Tibial artery (tissue), 4 donors: ENCODE results near the gene COL4A3.

ENCODE experiments used
- DNase-seq, 2 donors: peaks; one replicate each; pipeline ENCODE4 v3.0.0-alpha.2; 2019
- H3K27ac ChIP-seq, 2 donors: fragments of 200-600 bp; sonication (generic) in 1 of 2; 1 replicate in 1 of 2; 2 replicates in 1 of 2; pipeline ENCODE4 v1.5.1; 2018 to 2019; ENCODE audit warnings: mild to moderate bottlenecking in 1 of 2
- H3K27me3 ChIP-seq, 2 donors: fragments of 200-600 bp; sonication (generic) in 1 of 2; one replicate each; pipeline versions ENCODE4 v1.5.1 to v1.6.0; 2016 to 2019
- H3K36me3 ChIP-seq, 3 donors: fragments of 200-600 bp; sonication (generic) in 2 of 3; one replicate each; pipeline ENCODE4 v1.5.1; 2016 to 2019; ENCODE audit warnings: mild to moderate bottlenecking in 2 of 3
- H3K4me1 ChIP-seq, 4 donors: fragments of 200-600 bp; sonication (generic) in 2 of 4; 1 replicate in 3 of 4; 2 replicates in 1 of 4; pipeline ENCODE4 v1.5.1; 2016 to 2019
- H3K4me3 ChIP-seq, 2 donors: fragments of 200-600 bp; sonication (generic) in 1 of 2; 1 replicate in 1 of 2; 2 replicates in 1 of 2; pipeline ENCODE4 v1.5.1; 2018 to 2019; ENCODE audit warnings: mild to moderate bottlenecking in 2 of 2
- H3K9me3 ChIP-seq, 3 donors: fragments of 200-600 bp; sonication (generic) in 1 of 3; one replicate each; pipeline ENCODE4 v1.5.1; 2016 to 2019
- CTCF ChIP-seq, 2 experiments: fragments of 200-600 bp in 1 of 2; fragments of 450-650 bp in 1 of 2; IDR thresholded peaks; one replicate each; pipeline ENCODE4 v1.5.1; 2017 to 2019; ENCODE audit warnings: antibody characterized with exemption in 2 of 2, mild to moderate bottlenecking in 1 of 2, moderate library complexity in 1 of 2
- intact Hi-C: fragments of 100-400 bp; cut with DNase I; formaldehyde crosslinking; loops from one replicate; pipeline ENCODE4 v1.15.0; 2023; ENCODE audit warnings: low total_unique reads

The COL4A3 gene

DNA sequence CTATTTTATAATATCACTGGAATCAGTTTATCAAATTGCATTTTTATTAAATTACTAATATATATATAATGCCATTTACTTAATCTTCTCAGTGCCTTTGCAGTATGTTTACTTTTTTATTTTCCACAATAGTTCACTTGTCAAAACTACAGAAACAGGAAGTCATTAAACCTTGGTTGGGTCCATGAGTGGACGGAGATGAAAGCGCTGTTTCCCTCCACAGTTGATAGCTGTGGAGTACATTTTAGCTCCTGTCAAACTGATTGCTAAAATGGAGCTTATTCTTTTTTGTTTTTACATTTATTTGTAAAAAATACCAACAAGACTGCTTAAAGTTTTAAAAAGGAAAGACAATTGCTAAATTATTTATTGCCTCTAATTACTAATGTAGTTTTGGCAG lies 179.8 kb downstream of the COL4A3 start:
- H3K27me3 ChIP-seq, result no peaks in the 10 kb centered on the region
- no peak overlapping the region for H3K27ac ChIP-seq
- H3K4me3 ChIP-seq, result no peak overlapping the region
- H3K4me1 ChIP-seq, result no peaks in the 10 kb centered on the region
- H3K9me3 ChIP-seq, result no peaks in the 10 kb centered on the region
- H3K36me3 ChIP-seq, result peaks cover 20 to 53% (median 31%) of the 10 kb centered on the region in 3 donors
- TF ChIP-seq CTCF (IDR thresholded peaks at IDR 0.05), result no peak
- DNase-seq, result no peak
- intact Hi-C loops, result no loop called here

DNA sequence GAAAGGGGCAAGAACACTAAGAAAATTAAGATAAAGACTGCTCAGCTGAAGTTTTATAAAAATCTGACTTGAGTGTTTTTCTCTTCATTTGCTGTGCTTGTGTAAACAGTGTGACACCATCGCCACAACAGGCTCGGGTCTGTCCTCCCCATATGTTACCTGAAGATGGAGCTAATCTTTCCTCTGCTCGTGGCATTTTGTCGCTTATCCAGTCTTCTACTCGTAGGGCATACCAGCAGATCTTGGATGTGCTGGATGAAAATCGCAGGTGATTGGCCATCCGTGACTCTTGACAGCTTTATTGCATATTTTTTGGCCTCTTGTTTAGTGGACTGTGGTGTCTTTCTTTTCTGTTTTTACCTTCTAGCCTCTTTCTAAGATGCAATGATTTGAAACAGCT lies 182.7 kb downstream of the COL4A3 start:
- Histone ChIP-seq H3K36me3 (peaks cover 23 to 42% (median 33%) of the 10 kb centered on the region in 3 donors), H3K4me1 (no peaks in the 10 kb centered on the region), H3K9me3 (no peaks in the 10 kb centered on the region), H3K27ac (no peak overlapping the region), H3K4me3 (no peak overlapping the region), H3K27me3 (no peaks in the 10 kb centered on the region)
- intact Hi-C loops, result no loop called here
- no peak for DNase-seq
- TF ChIP-seq CTCF (IDR thresholded peaks at IDR 0.05), result no peak

DNA sequence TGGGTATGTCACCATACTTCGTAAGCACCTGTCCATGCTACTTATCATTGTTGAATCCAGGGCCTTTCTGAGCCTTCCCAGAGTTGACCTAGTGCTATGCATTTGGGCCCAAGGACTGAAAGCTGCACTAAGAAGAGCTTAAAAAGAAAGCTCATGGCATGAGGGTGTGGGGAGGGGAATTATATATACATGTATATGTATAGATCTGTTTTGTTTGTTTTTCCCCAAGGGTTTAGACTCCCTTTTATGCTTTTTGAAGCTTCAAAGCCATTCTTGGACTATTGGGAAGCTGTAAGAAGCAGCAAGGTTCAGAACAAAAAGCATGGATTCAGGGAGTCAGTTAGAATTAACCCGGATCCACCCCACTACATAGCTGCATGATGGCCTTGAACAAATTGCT lies 183.9 kb downstream of the COL4A3 start:
- Histone ChIP-seq H3K9me3 (no peaks in the 10 kb centered on the region), H3K27me3 (no peaks in the 10 kb centered on the region), H3K4me1 (no peaks in the 10 kb centered on the region), H3K36me3 (peaks cover 12 to 33% (median 28%) of the 10 kb centered on the region in 3 donors), H3K27ac (no peak overlapping the region), H3K4me3 (no peak overlapping the region)
- intact Hi-C loops, result no loop called here
- no peak for DNase-seq
- no peak for TF ChIP-seq CTCF (IDR thresholded peaks at IDR 0.05)

GRCh38 chr2:227349989-227350612 lies 185.7 kb downstream of the COL4A3 start:
- Histone ChIP-seq H3K4me3 (no peak overlapping the region), H3K27ac (no peak overlapping the region), H3K27me3 (no peaks in the 10 kb centered on the region), H3K36me3 (peaks cover 8 to 21% (median 21%) of the 10 kb centered on the region in 3 donors), H3K4me1 (no peaks in the 10 kb centered on the region), H3K9me3 (no peaks in the 10 kb centered on the region)
- intact Hi-C loops, result no loop called here
- DNase-seq, result no peak
- TF ChIP-seq CTCF (IDR thresholded peaks at IDR 0.05), result no peak

- Histone ChIP-seq H3K27me3 (no peaks in the 10 kb centered on the region), H3K36me3 (peaks cover 20 to 35% (median 30%) of the 10 kb centered on the region in 3 donors), H3K4me3 (no peak overlapping the region), H3K4me1 (no peaks in the 10 kb centered on the region), H3K27ac (no peak overlapping the region), H3K9me3 (no peaks in the 10 kb centered on the region)
- no peak for DNase-seq
- TF ChIP-seq CTCF (IDR thresholded peaks at IDR 0.05), result no peak
- intact Hi-C loops, result no loop called here
Measured at GRCh38 chr2:227351639-227352038, 187.2 kb downstream of the COL4A3 start.

GRCh38 chr2:227360351-227360750 lies 195.9 kb downstream of the COL4A3 start:
- Histone ChIP-seq H3K27ac (no peak overlapping the region), H3K4me1 (peaks cover 0 to 11% (median 9%) of the 10 kb centered on the region in 4 donors), H3K27me3 (no peaks in the 10 kb centered on the region), H3K9me3 (no peaks in the 10 kb centered on the region), H3K36me3 (peaks cover 26 to 52% (median 49%) of the 10 kb centered on the region in 3 donors), H3K4me3 (no peak overlapping the region)
- intact Hi-C loops, result no loop called here
- TF ChIP-seq CTCF (IDR thresholded peaks at IDR 0.05), result no peak
- no peak for DNase-seq
